Activated CD8-positive, alpha-beta memory T cell treated with anti-CD3 and anti-CD28 coated beads, Interleukin-2, amount 50 U/mL, for 24 hours (primary cell): ENCODE measurements around the gene LTBP1.

Experiments
- DNase-seq: peaks from one replicate; pipeline ENCODE4 v3.0.0-alpha.2; 2020; ENCODE audit errors: extremely low read depth

LTBP1 gene

GRCh38 chr2:33111002-33111446 is 164.3 kb downstream of the LTBP1 start:
- no peak for DNase-seq

- DNase-seq = no peak
Observed at GRCh38 chr2:33115196-33115595, 168.4 kb downstream of the LTBP1 start.

DNA sequence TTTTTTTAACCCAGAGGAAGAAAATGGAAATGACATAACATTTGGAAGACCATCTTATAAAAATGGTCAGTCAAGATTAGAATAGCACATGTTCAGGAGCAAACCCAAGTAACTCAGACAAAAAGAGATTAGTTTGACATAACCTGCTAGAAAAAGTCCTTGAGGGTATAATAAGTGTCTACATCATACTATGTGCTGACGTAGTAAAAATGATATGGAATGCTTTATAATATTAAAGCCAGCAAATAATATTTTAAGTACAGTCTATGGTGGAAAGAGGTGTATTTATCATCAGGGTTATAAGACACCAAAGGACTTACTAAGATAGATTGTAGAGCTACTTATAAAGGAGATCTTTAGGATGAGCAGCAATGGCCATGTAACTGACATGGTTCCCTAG is 169.0 kb downstream of the LTBP1 start:
- no peak for DNase-seq

DNA sequence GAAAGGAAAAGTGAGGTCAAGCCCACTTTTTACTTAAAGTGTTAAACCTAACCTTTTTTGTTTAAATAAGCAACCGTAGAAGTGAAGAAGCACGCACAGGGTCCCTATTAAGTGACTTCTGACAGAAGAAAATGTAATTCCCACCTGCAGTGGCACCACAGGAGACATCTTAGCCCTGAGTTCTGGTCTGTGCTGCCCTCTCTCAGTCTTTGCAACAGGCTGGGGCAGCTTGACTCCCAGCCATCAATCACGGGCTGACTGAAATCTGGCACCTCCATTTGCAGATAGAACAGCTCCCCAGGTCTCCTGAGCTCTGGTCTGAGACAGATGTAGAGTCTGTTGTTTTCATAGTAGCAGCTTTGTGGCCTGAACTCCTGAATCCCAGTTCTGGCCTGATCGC is 170.0 kb downstream of the LTBP1 start:
- no peak for DNase-seq

DNA sequence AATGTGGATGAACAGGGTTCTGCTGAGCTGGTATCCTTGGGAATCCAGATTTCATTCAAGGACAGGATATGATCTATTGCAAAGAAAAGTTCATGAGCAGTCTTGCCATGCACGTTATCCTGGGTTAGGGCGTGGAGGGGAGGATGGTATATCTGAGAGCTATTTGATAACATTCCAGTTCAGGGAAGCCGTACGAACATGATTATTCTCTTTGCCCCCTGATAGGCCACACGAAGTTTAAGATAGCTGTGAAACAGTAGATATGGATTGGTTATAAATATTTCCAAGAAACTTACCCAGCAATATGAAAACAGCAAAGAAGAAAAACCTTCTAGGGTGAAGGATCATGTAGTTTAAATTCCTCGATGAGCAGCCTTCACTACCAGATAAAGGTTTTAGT is 171.9 kb downstream of the LTBP1 start:
- no peak for DNase-seq

DNA sequence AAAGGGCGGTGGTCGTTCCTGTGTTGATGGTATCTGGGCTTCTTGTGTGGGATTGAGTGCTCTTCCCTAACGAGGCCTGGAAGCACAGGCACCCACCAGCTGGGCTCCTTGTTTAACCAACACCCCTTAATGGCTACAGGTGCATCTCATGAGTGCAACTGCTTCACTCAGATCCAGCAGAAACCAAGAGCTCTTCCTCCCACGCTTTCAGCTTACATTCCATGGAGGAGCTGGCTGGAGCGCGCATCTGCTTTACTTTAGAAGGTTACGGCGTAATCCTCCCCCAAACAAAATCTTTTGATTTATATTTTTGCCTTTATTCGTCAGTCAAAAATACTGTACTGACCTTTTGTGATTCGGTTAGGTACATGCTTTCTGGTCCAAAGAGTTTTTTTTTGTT is 174.7 kb downstream of the LTBP1 start:
- no peak for DNase-seq

- DNase-seq = no peak
Observed at GRCh38 chr2:33121925-33122324, 175.2 kb downstream of the LTBP1 start.

- no peak for DNase-seq
Observed at GRCh38 chr2:33122726-33123125, 176.0 kb downstream of the LTBP1 start.

DNA sequence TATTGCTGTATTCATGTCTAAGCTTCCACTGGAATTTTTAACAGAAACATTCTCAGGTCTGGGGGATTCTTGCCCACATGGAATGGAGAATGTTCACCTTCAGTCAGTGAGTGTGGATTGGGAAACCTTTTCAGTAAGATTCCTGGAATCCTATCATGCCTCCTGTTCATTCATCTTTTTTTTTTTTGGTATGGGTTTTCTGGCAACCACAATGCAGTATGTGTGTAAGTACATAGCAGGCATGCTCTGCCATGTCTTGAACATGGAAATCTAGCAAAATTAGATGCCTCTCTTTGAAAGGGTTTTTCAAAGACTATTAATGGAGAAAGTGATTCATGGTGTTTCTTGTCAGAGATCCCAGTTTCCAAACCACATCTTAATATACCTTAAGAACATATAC is 176.5 kb downstream of the LTBP1 start:
- DNase-seq = no peak

DNA sequence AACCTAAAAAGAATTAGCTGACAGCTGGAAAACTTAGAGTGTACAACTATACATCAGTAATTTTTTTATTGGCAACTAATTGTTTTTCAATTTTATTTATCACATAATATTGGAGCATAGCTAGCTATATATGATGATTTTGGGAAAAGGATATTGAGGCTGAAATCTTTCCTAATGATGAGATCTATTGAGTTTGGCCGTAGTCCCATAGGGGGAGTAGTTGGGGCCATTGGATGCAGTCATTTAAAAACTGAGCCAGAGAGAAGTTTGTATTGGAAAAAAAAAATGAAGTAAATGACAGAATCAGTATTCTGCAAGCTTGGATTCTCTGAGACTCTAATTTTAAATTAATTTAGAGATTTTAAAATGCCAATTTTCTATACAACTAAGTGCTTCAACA is 179.8 kb downstream of the LTBP1 start:
- no peak for DNase-seq

- no peak for DNase-seq
Observed at GRCh38 chr2:33126958-33127357, 180.2 kb downstream of the LTBP1 start.

DNA sequence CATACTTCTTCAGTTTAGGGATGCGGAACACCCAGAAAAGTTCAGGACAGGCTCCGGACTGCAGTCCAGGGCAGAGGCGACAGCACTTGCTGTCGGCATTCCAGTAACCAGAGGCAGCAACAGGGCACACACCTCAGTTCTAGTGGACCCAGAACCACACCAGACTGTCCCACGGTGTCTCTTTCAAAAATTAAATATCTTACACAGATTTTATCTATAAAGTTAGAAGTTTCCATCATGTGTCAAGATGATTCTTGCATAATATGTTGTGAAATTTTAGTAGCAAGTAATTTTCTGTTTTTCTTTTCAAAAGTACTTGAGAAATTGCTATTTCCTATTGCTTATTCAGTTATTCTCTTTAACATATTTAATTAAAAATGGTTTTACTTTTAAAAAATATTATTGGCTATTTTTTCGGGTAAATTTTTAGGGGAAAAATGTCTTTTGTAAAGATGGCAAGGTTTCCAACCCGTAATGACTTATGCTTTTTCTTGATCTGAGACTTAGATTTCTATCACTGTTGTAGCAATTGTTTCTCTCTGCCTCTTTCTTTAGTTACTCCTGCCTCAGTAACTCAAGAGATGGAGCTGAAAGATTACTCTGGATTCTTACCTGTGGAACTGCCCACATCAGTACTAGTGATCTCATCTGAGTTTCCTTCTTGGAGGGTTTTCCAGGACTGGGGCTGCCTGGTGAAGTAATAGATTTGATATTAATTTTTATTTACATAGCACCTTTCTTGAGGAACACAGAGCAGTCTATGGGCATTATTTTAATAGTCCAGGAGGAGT is 182.7 kb downstream of the LTBP1 start:
- DNase-seq = no peak

- DNase-seq = no peak
Observed at GRCh38 chr2:33130054-33130447, 183.3 kb downstream of the LTBP1 start.

DNA sequence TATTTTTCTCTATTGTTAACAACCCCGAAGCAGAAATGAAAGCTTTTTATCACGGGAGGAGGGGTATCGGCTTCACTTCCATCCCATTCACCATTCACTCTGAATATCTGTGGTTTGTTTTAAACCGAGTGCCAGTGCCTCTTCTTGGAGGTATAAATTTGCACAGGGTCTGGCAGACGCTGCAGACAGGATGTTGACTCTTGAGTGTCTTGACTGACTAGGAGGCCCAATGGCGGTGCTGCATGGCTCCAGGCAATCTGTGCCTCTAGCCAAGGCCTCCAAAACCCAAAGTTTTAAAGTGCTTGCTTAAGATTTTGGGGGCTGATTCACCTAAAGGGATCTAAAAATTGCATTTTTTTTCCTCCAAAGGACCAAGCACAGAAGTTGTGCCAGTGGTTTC is 183.8 kb downstream of the LTBP1 start:
- no peak for DNase-seq

DNA sequence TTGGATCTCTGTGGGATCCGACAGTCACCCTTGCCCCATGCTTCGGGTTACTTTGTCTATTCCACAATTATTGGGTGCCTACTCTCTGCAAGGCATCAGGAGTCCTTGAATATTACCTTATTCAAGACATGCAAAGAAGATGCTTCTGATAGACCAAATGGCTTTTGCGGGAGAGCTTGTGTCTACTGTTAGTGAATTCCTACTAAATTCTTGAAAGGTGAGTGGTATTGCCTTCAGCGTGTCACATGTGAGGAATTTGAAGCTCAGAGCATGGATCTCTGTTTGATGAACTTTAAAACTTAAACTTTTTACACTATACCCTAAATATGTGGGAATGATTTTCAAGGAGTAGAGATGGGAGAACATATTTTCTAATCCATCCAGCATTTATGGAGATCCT is 184.4 kb downstream of the LTBP1 start:
- no peak for DNase-seq

DNA sequence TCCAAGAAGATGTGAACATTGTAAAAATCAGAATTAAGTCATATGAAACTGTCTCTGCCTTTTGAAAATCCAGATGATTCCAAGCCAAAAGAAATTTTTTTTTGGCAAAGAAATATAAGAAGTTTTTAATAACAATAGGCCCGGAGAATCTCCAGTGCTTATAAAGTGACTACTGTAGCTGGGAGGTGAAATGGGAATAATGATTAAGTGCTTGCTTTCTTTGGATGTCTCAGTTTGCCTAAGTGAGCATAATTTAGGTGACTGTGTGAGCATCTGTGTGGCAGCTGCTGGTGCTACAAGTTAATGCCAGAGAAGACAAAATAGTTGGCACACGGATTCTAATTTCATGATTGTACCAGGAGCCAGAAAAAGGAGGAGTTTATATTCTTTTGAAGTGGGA is 185.0 kb downstream of the LTBP1 start:
- no peak for DNase-seq

GRCh38 chr2:33133454-33133952 is 186.8 kb downstream of the LTBP1 start:
- DNase-seq = no peak

GRCh38 chr2:33134086-33134771 is 187.5 kb downstream of the LTBP1 start:
- no peak for DNase-seq

DNA sequence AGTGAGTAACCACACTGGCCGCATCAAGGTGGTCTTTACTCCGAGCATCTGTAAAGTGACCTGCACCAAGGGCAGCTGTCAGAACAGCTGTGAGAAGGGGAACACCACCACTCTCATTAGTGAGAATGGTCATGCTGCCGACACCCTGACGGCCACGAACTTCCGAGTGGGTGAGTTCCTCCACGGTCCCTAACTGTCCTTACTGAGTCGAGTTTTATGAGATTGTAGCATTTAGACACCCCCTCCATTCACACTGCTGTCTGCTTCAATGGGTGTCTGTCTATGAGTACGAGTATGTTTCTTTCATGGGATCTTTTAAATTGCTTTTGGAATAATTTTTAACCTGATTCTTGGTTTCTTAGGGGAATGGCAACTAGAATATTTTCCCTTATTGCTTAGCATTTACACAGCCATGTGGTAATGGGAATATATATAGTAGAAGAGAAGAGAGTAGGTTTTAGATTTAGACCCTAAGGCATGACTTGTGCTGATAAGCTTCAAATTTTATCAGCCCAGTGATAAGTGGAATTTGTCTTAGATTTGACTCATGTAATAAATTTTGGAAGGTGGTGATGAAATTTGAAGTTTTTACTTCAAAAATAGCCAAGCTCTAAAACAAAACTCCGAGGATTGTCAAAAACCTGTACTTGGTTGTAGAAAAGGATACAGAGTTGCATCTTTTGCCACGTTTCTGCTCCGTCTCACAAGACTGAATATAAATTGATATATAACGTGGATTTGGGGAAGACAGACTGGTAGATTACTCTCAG is 188.2 kb downstream of the LTBP1 start:
- no peak for DNase-seq

- DNase-seq = no peak
Observed at GRCh38 chr2:33135645-33136044, 188.9 kb downstream of the LTBP1 start.

- DNase-seq = no peak
Observed at GRCh38 chr2:33136056-33136455, 189.3 kb downstream of the LTBP1 start.

- no peak for DNase-seq
Observed at GRCh38 chr2:33136566-33136965, 189.8 kb downstream of the LTBP1 start.

DNA sequence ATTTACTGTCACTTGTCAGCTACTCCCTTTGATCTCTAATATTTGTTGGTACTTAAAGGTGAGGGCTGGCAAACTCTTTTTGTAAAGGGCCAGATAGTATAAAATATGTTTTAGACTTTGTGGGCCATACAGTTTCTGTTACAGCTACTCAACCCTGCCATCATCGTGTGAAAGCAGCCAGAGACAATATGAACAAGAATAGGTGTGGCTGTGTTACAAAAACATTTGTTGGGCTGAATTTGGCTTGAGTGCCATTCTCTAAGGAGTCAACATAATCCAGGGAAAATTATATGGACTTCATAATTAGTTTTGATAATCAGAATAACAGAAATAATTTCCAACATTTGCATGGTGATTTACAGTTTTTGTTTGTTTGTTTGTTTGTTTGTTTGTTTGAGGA is 190.6 kb downstream of the LTBP1 start:
- no peak for DNase-seq
